GM18909 (cell line): ENCODE data around the gene CXCL5.
"Not testable (repeated sequence)": the region's sequence is repeated elsewhere in the genome, so short reads cannot be mapped to it uniquely, and the experiment has no call there.

ENCODE experiments used
- ATAC-seq: cut with Tn5 transposase; IDR thresholded peaks from one replicate; pipeline ENCODE4 v1.9.1; 2021; ENCODE audit warnings: mild to moderate bottlenecking; ENCODE audit not compliant: unreplicated experiment, poor library complexity

CXCL5 gene

GRCh38 chr4:74016068-74016467 lies 17.6 kb upstream of the CXCL5 start:
- ATAC-seq: no peak

DNA sequence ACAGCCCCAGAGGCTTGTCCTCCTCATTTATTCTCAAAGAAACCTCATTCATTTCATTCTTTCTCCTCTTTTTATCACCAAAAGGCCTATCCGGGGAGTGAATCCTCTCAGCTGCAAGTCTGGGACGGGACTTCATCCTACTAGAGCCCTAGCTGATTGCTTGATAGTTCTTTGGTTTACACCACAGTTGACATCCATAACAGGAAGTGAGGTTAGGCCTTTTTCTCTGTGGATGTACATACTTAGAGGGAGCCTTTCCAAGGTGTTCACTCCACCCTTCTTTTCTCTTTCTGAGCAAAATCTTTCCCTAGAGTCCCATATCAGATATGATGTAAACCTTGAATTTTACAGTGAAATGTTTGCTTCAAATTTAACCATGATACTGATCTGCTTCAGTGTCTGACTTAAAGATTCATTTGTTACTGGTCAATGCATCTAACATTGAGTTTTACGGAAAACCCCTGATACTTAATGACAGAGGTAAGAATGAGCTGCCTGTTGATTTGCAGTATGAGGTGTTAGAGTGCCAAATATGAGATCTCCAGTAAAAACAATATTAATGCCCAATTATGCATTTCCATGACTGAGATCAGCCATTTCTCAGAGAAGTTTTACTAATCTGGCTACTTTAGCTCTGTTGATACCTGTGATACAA lies 16.8 kb upstream of the CXCL5 start:
- no peak for ATAC-seq

DNA sequence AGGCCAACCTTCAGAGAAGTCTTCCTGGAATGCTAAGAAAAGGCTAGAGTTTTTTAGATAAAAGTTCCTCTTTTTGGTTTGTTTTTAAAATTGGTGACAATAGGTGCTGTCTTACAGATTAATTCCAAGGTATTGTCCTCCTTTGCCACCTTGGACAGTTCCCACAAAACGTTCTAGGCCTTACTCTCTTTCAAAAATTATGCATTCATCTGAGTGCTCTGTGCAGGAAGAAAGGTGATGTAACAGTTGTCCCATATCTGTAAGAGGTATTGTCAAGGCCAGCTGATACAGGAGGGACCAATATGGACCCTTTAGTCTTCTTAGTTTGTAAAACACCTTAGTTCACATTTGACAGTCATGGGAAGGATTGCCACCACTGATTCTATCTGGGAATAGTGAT lies 15.9 kb upstream of the CXCL5 start:
- ATAC-seq: no peak

DNA sequence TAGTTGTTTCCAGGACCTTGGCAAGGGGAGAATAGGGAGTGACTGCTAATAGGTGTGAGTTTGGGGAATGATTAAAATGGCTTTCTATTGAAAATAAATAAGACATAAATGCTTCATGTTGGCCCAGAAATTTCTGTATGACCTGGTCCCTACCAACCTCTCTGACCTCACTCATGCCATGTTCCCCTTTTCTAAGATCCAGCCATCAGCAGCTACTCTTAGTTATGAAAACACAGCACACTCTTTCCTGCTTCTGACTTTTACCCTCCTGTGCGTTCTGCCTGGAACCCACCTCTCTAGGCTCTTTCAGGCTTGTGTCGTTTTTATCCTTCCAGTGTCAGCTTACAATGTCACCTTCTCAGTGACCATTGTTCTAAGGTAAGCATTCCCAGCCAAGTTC lies 14.8 kb upstream of the CXCL5 start:
- ATAC-seq: no peak

GRCh38 chr4:74012130-74012529 lies 13.7 kb upstream of the CXCL5 start:
- ATAC-seq: no peak

DNA sequence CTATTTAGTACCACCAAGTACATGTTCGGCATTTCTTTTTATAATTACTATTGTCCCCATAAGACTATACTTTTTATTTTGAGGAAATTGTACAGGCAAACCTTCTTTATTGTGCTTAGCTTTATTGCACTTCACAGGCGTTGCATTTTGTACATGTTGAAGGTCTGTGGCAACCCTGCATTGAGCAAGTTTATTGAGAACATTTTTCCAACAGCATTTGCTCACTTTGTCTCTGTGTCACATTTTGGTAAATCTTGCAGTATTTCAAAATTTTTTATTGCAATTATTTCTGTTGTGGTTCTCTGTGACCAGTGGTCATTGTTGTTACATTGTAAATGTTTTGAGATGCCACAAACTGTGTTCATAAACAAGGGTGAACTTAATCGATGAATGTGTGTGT lies 10.8 kb upstream of the CXCL5 start:
- no peak for ATAC-seq

- ATAC-seq: no peak
Measured at GRCh38 chr4:74006009-74006476, 7.6 kb upstream of the CXCL5 start.

DNA sequence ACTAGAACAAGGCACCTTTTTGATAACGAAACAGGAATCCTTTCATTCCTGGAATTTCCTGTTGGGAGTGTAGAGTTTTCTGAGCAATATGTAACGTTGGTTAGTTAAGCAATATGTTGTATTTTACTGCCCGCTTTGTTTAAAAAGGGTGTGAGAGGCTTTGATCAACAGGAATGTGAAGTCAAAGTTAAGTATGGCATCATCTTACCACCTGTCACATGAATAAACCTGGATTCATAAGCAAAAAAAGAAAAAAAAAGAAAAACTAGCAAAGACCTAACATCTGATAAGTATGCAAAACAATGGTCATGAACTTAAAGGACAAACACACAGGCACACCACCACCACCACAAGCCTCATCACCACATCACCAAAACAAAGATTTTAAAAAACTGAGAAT lies 7.1 kb upstream of the CXCL5 start:
- ATAC-seq: no peak

DNA sequence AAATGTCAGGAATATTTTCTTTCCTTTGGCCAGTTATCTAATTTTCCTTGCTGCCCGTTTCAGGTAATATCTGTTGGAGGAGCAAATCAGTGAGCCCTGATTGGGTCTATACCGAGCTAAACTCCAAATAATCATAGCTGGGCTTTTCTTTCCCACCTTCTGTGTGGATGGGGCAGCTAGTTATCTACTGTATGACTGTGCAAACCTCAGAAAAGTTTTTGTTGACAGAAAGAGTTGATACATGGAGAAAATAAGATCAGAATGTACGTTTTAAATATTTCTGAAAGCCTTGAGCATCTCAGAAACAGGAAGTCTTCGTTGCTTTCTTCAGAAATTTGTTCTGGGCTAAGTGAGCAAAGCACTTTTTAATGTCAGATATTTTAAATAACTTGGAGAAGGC lies 6.2 kb upstream of the CXCL5 start:
- no peak for ATAC-seq

- no peak for ATAC-seq
Measured at GRCh38 chr4:74000301-74000700, 1.8 kb upstream of the CXCL5 start.

GRCh38 chr4:73992050-73992449 lies 6.4 kb downstream of the CXCL5 start:
- ATAC-seq: no peak

- no peak for ATAC-seq
Measured at GRCh38 chr4:73991742-73992000, 6.8 kb downstream of the CXCL5 start.

- no peak for ATAC-seq
Measured at GRCh38 chr4:73990988-73991741, 7.3 kb downstream of the CXCL5 start.

GRCh38 chr4:73989928-73990327 lies 8.5 kb downstream of the CXCL5 start:
- ATAC-seq: no peak

GRCh38 chr4:73989031-73989430 lies 9.4 kb downstream of the CXCL5 start:
- no peak for ATAC-seq

GRCh38 chr4:73988061-73988460 lies 10.4 kb downstream of the CXCL5 start, which contains the start of gene PPBP:
PPBP (minus strand) TSS chr4:73988190; CDS start chr4:73988103, 87 bp downstream.
- ATAC-seq: no peak

GRCh38 chr4:73985528-73985852 lies 13.0 kb downstream of the CXCL5 start:
- ATAC-seq: no peak

DNA sequence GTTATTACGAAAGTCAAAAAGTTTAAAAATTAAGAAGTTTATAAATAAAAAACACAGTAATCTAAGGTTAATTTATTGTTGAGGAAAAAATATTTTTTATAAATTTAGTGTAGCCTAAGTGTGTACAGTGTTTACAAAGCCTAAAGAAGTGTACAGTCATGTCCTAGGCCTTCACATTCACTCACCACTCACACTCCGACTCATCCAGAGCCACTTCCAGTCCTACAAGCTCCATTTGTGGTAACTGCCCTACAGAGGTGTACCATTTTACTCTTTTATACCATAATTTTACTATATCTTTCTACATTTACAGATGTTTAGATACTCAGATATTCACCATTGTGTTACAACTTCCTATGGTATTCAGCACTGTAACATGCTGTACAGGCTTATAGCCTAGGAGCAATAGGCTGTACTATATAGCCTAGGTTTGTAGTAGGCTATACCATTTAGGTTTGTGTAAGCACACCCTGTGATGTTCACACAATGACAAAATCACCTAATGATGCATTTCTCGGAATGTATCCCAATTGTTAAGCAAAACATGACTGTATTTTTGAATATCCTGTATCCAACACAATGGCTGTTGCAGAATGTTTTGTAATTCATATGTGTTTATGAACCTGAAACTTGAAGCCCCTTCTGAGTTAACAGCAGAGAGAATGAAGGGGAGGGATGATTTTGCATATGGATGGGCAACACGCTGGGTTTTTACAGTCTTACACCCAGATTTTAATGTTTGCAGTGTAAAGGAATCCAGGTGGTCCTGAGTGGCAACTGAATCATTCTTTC lies 13.5 kb downstream of the CXCL5 start:
- ATAC-seq: no peak

DNA sequence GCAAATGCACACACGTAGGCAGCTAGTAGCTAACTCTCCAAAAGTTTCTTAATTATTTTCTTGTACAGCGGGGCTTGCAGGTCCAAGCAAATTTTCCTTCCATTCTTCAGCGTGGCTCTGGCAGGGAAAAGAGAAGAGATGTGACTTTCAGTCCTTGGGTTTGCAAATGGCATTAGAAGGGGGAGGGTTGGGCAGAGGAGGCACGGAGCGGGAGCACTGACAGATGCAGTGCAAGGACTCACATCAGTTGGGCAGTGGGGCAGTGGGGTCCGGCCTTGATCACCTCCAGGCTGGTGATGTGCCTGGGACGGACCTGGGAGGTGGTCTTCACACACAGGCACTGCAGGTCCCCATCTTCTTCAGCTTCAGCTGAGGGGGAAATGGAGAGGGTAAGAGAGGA lies 17.3 kb downstream of the CXCL5 start:
- not testable (repeated sequence) for ATAC-seq

GRCh38 chr4:73979407-73979957 lies 19.0 kb downstream of the CXCL5 start:
- ATAC-seq: no peak

DNA sequence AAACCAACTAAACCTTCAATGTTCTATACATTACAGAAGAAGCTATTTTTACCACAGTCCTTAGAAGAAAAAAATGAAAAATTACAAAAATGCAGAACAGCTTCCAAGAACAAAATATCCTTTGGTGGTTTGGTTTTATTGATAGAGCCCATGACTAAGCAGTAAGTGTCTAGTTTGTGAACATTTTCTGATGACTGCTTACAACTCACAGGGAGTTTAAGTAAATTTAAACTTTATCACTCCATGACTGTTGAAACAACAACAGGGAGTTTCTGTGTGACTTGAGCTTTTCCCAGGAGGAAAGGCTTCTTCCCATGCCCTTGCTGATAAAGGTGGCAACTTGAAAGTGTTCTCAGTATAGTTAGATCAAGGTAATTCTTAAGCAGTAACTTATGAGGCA lies 19.6 kb downstream of the CXCL5 start:
- no peak for ATAC-seq
